ENCODE measurements around the gene CCDC6. TPM values are rescaled to one million over a fixed set of nuclear protein-coding genes. Genes with fewer than 3 reads are reported as not detected.

Gene CCDC6
- total RNA-seq, 1 experiment from 2014 or later, result 22.0 TPM

DNA sequence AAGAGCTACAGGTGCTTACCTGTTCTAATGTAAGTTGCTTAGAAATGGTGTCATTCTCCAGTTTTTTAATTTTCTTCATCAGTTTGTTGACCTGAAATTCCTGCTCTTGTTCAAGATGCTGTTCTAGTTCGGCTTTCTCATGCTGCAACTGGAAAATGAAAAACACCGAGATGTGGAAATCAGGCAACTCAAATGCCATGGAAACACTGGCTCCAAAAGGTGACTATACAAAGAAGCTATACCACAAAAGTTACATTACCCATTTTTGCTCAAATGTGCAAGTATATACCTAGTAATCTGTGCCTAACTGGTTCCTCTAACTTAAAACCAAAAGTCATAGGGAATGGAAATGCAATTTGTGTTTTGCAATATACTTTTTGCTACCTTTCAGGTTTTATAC lies 73.8 kb downstream of the CCDC6 start:
- H3K27me3 ChIP-seq (ENCODE audit: control insufficient read depth, insufficient read depth, low read length), result no peaks in the 10 kb centered on the region
- no peak overlapping the region for H3K4me3 ChIP-seq (ENCODE audit: insufficient read depth, low read depth, low read length)
- H3K36me3 ChIP-seq (replicated peaks; ENCODE audit: control insufficient read depth, insufficient read depth, low read length), result peaks cover 3% of the 10 kb centered on the region; the same call in 1 of the 2 replicates
- no peak for DNase-seq

DNA sequence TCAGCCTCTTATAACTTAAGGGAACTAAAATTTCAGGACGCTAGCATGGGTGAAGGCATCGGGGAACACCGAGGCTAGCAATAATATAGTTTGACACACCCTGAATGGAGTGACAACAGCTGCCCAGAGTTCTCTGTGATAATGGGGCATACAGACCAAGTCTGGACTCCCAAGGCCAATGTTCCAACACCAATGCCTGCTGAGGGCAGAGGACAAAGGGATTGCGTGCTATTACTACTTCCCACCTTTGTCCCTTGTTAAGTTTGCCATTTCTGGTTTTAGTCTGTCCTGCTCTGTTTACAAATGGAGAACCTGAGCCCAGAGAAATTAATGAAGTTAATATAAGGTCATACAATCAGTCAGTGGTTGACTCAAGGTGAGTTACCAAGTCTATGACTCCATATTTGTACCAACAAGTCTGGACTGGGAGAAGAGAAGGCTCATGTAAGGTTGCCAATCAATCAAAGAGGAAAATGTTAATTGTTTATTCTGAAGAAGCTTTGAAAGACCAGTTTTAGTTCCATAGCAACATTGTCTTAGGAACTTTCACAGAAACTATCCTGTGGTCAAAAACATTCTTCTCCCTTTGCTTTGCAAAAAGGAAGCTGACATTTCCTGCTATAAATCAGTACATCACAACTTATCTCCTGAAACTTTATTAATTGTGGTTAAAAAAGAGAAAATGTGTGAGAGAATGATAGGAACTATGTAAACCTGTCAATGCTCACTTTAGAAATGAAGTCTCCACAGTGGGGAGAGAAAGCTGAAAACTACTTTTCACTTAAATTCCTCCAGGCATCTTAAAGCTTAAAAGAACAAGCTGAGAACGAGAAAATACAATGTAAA lies 74.5 kb downstream of the CCDC6 start:
- no peak for DNase-seq
- H3K27me3 ChIP-seq (ENCODE audit: control insufficient read depth, insufficient read depth, low read length), result no peaks in the 10 kb centered on the region
- no peak overlapping the region for H3K4me3 ChIP-seq (ENCODE audit: insufficient read depth, low read depth, low read length)
- peaks cover 3% of the 10 kb centered on the region; the same call in 1 of the 2 replicates for H3K36me3 ChIP-seq (replicated peaks; ENCODE audit: control insufficient read depth, insufficient read depth, low read length)

DNA sequence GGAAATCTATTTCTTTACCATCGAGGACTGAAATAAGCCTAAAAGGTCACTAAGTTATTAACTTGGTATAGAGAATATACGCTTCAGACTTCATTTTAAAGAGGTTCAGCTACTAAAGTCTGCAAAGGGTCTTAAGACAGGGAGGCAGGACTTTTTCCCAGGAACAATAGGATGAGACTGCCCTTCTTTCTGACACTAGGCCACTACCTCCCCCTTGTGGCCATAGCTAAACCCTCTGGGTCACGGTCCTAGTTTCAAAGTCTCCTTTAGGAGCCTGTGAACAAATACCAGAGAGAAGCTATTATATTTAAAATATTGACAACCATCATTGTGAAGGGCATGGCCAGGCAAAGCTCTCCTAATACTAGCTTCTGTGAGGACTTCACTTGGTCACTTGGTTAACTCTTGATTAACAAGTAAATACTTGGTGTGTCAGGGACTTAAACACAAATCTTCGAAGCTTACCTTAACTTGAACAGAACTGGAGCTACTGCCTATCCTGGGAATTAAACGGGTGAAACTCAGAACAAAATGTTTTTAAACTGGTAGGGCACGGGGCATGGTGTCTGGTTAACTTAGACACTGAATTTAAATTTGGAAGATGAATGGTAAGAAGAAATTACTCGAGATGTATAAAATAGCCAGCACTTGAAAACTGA lies 75.6 kb downstream of the CCDC6 start:
- no peak overlapping the region for H3K4me3 ChIP-seq (ENCODE audit: insufficient read depth, low read depth, low read length)
- peaks cover 3% of the 10 kb centered on the region; the same call in 1 of the 2 replicates for H3K36me3 ChIP-seq (replicated peaks; ENCODE audit: control insufficient read depth, insufficient read depth, low read length)
- peak; percentile 57 for DNase-seq
- H3K27me3 ChIP-seq (ENCODE audit: control insufficient read depth, insufficient read depth, low read length), result no peaks in the 10 kb centered on the region

DNA sequence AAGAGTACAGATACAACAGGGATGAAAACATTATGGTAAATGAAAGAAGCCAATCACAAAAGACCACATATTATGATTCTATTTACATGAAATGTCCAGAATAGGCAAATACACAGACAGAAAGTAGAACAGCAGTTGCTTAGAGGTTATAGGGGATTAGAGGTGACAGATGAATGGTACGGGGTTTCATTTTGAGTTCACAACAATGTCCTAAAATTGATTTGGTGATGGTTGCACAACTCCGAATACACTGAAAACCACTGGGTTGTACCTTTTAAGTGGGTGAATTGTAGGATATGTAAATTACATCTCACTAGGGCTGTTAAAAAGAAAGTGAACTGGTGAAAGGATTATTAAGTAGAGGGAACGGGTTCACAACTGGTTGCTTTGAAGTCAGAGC lies 76.8 kb downstream of the CCDC6 start:
- no peaks in the 10 kb centered on the region for H3K27me3 ChIP-seq (ENCODE audit: control insufficient read depth, insufficient read depth, low read length)
- H3K36me3 ChIP-seq (replicated peaks; ENCODE audit: control insufficient read depth, insufficient read depth, low read length), result peaks cover 3% of the 10 kb centered on the region; the same call in 1 of the 2 replicates
- no peak for DNase-seq
- H3K4me3 ChIP-seq (ENCODE audit: insufficient read depth, low read depth, low read length), result no peak overlapping the region

DNA sequence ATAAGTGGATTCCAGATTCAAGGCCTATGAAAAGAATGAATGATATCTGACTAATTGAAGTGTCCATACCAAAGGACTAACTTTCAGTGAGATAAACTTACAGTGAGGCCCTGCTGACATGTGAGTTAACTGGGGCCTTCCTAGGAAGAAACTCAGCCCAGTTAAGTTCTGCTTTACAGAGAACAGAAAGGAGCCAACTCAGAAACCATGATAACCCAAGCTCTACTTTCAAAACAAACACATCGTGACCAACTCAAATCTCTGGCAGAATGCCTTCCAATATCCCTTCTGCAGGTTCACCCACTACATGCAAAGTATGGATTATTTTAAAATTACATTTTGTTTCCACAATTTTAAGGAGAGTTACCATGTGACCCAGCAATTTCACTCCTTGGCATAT lies 77.3 kb downstream of the CCDC6 start:
- H3K36me3 ChIP-seq (replicated peaks; ENCODE audit: control insufficient read depth, insufficient read depth, low read length), result peaks cover 3% of the 10 kb centered on the region; the same call in 1 of the 2 replicates
- no peaks in the 10 kb centered on the region for H3K27me3 ChIP-seq (ENCODE audit: control insufficient read depth, insufficient read depth, low read length)
- no peak for DNase-seq
- H3K4me3 ChIP-seq (ENCODE audit: insufficient read depth, low read depth, low read length), result no peak overlapping the region

DNA sequence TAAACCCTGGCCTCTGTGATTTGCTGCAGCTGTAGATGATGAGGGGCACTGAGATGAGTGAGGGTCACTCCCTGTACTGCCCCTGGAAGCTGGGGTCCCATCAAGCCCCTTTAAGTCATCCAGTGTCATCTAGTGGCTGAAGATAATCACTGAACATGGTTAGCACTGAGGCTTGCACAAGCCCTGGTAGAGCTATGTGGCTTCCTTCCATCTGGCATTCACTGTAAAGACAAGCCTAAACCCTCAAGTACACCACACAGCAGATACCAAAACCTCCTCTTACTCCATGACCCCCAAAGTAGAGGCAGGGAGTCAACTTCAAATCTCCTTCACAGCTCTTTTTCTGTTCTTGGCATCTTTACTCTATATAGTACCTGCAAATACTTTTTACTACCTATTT lies 80.4 kb downstream of the CCDC6 start:
- no peak for DNase-seq
- Histone ChIP-seq H3K36me3 (replicated peaks; ENCODE audit: control insufficient read depth, insufficient read depth, low read length) (peaks cover 1% of the 10 kb centered on the region; the same call in 1 of the 2 replicates), H3K4me3 (ENCODE audit: insufficient read depth, low read depth, low read length) (no peak overlapping the region), H3K27me3 (ENCODE audit: control insufficient read depth, insufficient read depth, low read length) (no peaks in the 10 kb centered on the region)

DNA sequence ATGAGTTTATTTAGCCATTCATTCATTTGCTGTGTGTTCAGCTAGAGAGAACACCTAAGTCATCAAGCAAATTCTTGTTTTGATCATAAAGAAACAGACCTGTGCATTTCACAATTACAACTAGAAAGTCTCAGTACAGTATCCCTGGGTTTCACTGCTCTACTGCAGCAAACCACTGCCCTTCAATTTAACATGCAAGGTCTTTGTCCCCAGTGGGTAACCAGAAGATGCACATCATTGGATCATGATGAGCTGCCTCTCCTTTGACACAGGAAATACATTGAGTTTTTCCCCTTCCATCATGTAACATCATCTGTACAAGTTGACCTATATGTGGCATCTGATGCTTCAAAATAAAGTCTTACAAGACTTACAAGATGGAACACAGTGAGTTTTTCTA lies 82.6 kb downstream of the CCDC6 start:
- Histone ChIP-seq H3K36me3 (replicated peaks; ENCODE audit: control insufficient read depth, insufficient read depth, low read length) (no peaks in the 10 kb centered on the region), H3K27me3 (ENCODE audit: control insufficient read depth, insufficient read depth, low read length) (no peaks in the 10 kb centered on the region), H3K4me3 (ENCODE audit: insufficient read depth, low read depth, low read length) (no peak overlapping the region)
- no peak for DNase-seq

DNA sequence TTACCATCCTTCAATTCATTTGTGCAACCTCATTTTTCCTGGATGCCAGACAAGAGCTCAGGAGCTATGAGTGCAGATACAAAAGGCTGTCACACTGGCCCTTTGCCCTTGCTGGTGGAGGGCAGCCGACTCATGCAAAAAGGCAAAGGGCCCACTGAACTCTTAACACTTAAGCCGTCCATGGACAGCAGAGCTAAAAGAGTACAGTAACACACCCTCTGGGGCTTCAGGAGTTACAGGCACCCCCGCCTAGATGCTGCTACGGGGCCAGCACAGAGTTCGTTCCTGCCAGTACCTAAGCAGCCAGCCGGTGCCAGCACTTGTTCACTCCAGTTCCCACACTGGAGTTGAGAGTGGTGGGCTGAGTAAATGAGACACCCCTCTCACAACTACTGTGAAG lies 83.2 kb downstream of the CCDC6 start:
- no peaks in the 10 kb centered on the region for H3K27me3 ChIP-seq (ENCODE audit: control insufficient read depth, insufficient read depth, low read length)
- H3K4me3 ChIP-seq (ENCODE audit: insufficient read depth, low read depth, low read length), result no peak overlapping the region
- H3K36me3 ChIP-seq (replicated peaks; ENCODE audit: control insufficient read depth, insufficient read depth, low read length), result no peaks in the 10 kb centered on the region
- DNase-seq, result no peak

DNA sequence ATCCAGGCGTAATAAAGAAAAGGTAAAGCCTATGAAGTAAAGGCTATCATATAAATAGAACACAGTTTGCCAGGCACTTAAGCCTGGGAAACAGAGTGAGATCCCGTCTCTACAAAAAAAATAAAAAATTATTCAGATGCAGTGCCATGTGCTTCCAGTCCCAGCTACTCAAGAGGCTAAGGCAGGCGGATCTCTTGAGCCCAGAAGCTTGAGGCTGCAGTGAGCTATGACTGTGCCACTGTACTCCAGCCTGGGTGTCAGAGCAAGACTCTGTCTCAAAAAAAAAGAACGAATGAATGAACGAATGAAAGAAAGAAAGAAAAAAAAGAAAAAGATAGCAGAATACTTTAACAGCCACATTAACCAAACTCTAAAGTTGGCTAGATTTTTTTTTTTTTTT lies 85.9 kb downstream of the CCDC6 start:
- DNase-seq, result no peak
- Histone ChIP-seq H3K4me3 (ENCODE audit: insufficient read depth, low read depth, low read length) (no peak overlapping the region), H3K36me3 (replicated peaks; ENCODE audit: control insufficient read depth, insufficient read depth, low read length) (no peaks in the 10 kb centered on the region), H3K27me3 (ENCODE audit: control insufficient read depth, insufficient read depth, low read length) (no peaks in the 10 kb centered on the region)

DNA sequence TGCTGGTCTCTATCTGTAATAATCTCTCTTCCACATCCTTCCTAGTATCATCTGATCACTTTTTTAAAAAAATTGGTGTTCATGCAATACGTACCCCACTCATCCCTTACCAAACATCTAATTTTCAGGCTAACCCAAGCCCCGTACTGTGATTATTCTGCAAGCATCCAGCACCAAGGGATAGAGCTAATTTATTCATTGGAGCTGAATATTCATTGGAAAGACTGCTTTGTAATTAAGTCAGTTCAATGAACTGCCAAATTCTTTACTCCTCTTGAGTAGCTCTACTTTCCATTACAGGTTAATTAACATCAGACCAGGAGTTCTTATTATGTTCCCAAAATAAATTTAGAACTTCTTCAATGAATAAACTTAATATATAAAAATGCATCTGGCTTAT lies 86.7 kb downstream of the CCDC6 start:
- H3K4me3 ChIP-seq (ENCODE audit: insufficient read depth, low read depth, low read length), result no peak overlapping the region
- H3K36me3 ChIP-seq (replicated peaks; ENCODE audit: control insufficient read depth, insufficient read depth, low read length), result no peaks in the 10 kb centered on the region
- H3K27me3 ChIP-seq (ENCODE audit: control insufficient read depth, insufficient read depth, low read length), result no peaks in the 10 kb centered on the region
- no peak for DNase-seq

DNA sequence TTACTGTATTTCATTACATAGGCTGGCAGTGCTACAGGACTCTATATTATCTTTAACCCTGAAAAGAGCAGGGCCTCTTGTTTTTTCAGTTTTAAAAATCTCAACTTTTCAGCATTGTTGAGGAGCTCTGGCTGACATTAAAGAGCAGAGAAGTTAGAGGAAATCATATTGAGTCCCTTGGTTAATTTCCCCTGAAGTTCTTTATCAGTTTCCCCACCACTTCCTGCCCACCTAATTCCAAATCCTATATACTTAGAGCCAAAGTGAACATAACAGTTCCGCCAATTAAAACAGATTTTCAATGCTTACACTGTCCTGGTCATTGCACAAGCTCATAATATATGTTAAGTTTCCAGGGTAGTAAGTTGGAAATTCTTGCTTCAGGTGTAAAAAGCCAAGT lies 87.1 kb downstream of the CCDC6 start:
- no peaks in the 10 kb centered on the region for H3K36me3 ChIP-seq (replicated peaks; ENCODE audit: control insufficient read depth, insufficient read depth, low read length)
- DNase-seq, result no peak
- no peaks in the 10 kb centered on the region for H3K27me3 ChIP-seq (ENCODE audit: control insufficient read depth, insufficient read depth, low read length)
- H3K4me3 ChIP-seq (ENCODE audit: insufficient read depth, low read depth, low read length), result no peak overlapping the region

DNA sequence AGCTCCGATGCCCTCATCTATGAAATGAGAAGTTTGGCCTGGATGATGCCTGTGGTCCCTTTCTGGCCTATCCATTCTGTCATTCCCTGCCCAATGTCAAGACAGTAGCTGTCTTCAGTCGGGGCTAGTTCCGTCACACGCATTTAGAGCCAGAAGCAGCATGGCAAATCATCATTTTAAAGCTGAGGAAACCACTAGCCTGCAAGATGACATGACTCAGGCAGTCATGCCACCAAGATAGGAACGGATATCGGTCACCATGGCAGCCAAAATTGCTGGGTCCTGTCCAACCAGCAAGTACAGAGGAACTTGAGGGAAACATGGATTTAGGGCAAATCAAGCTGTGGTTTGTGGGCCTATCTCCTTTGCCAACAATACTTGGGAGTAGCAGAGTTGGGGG lies 88.6 kb downstream of the CCDC6 start:
- no peak for DNase-seq
- Histone ChIP-seq H3K36me3 (replicated peaks; ENCODE audit: control insufficient read depth, insufficient read depth, low read length) (no peaks in the 10 kb centered on the region), H3K4me3 (ENCODE audit: insufficient read depth, low read depth, low read length) (no peak overlapping the region), H3K27me3 (ENCODE audit: control insufficient read depth, insufficient read depth, low read length) (no peaks in the 10 kb centered on the region)

DNA sequence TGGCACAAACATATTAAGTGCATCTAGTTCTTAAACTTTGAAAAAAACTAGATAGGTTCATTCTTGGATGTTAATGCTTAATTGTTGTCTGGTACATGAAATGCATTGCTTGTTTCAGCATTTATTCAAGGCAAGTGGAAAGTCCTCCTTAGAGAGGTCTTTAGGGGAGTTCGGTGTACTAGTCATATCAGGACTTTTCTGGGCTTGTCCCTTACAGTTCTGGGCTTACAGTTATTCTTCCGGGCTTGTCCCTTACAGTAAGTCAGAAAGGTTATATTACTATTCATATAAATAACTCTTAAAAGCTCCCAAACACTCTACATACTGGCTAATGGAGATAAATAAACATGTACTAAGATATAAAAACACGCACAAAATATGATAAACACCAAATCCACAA lies 91.5 kb downstream of the CCDC6 start:
- Histone ChIP-seq H3K36me3 (replicated peaks; ENCODE audit: control insufficient read depth, insufficient read depth, low read length) (peaks cover 6% of the 10 kb centered on the region), H3K27me3 (ENCODE audit: control insufficient read depth, insufficient read depth, low read length) (no peaks in the 10 kb centered on the region)
- no peak for DNase-seq

DNA sequence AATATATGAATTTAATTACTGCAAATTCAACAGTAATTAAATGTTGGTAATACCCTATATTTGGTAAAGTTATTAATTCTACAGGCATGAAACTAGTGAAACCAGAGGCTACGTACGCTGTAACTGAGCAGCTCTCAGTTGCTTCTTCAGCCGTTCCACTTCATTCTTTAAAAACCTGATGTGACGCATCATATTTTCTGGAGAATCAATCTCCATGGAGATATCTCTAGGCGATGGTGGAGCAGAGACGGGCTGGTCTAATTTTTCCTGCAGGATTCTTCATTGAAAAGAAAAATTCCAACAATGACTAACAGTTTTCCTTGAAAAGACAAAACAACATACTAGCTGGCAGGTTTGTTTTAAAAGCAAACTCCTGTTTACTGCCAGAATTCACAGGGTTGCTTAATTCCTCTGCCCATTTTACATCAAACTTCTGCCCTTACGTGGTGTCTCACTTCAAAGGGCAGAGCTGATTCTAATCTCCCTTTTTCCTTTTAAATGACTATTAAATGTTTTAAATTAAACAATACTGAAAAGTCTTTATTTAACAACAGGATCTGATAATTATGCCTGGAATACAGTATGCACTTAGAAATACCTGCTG lies 93.7 kb downstream of the CCDC6 start:
- no peaks in the 10 kb centered on the region for H3K27me3 ChIP-seq (ENCODE audit: control insufficient read depth, insufficient read depth, low read length)
- DNase-seq, result no peak
- no peak overlapping the region for H3K4me3 ChIP-seq (ENCODE audit: insufficient read depth, low read depth, low read length)
- peaks cover 7% of the 10 kb centered on the region for H3K36me3 ChIP-seq (replicated peaks; ENCODE audit: control insufficient read depth, insufficient read depth, low read length)

More for the DNA sequence above, 91.5 kb downstream of the CCDC6 start:
- no peak overlapping the region for H3K4me3 ChIP-seq (ENCODE audit: insufficient read depth, low read depth, low read length)

DNA sequence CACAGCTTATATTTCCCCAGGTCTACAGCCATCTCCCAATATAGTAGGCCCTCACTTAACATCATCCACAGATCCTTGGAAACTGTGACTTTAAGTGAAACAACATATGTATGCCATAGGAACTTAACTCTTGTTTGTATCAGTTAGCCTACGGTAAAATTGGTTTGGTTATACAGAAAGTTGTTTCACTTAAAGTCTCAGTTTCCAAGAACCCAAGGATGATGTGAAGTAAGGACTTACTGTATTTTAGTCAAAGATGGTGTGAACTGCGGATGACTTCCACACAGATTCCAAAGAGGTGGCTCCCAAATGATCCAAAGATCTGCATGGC lies 96.7 kb downstream of the CCDC6 start:
- H3K4me3 ChIP-seq (ENCODE audit: insufficient read depth, low read depth, low read length), result no peak overlapping the region
- no peak for DNase-seq
- H3K27me3 ChIP-seq (ENCODE audit: control insufficient read depth, insufficient read depth, low read length), result no peaks in the 10 kb centered on the region
- H3K36me3 ChIP-seq (replicated peaks; ENCODE audit: control insufficient read depth, insufficient read depth, low read length), result peaks cover 13% of the 10 kb centered on the region

All from H7 (cell line).